Psoas muscle (tissue), 8 donors: ENCODE results near the gene HOXA11. TPM values are rescaled to one million over a fixed set of nuclear protein-coding genes. Genes with fewer than 3 reads are reported as not detected.

Source experiments
- ATAC-seq, 4 donors: fragments of 200-7000 bp; cut with Tn5 transposase; one replicate each; pipeline ENCODE4 v1.9.1; 2020; ENCODE audit warnings: moderate library complexity in 3 of 4, mild to moderate bottlenecking in 2 of 4
- DNase-seq, 2 donors: peaks; one replicate each; pipeline ENCODE4 v3.0.0-alpha.2; 2020
- H3K27ac ChIP-seq: fragments of 200-600 bp; one replicate; pipeline ENCODE4 v1.8.0; 2022
- H3K27me3 ChIP-seq, 3 donors: fragments of 200-600 bp in 1 of 3; one replicate each; pipeline versions ENCODE4 v1.6.1 to v1.8.0; 2013 to 2022; ENCODE audit warnings: low read length in 2 of 3, mild to moderate bottlenecking in 2 of 3, moderate library complexity in 1 of 3; ENCODE audit not compliant: insufficient read depth in 3 of 3
- H3K36me3 ChIP-seq, 2 donors: fragments of 200-600 bp in 1 of 2; one replicate each; pipeline versions ENCODE4 v1.6.1 to v1.8.0; 2013 to 2022; ENCODE audit warnings: low read depth in 1 of 2, mild to moderate bottlenecking in 1 of 2, moderate library complexity in 1 of 2; ENCODE audit not compliant: insufficient read depth in 1 of 2
- H3K4me1 ChIP-seq: fragments of 200-600 bp; one replicate; pipeline ENCODE4 v1.8.0; 2022
- H3K4me3 ChIP-seq: fragments of 200-600 bp; one replicate; pipeline ENCODE4 v1.8.0; 2022; ENCODE audit warnings: mild to moderate bottlenecking
- H3K9me3 ChIP-seq: fragments of 200-600 bp; one replicate; pipeline ENCODE4 v1.8.0; 2022
- WGBS, 3 donors: extraction: QIAGEN DNeasy Blood & Tissue Kit; methylation state at CpG; one replicate each; pipeline versions ENCODE4 v1.1.6 to v1.1.7; 2013; 5-methylcytosine and 5-hydroxymethylcytosine counted together
- intact Hi-C, 2 donors: fragments of 100-400 bp; cut with DNase I; formaldehyde crosslinking; loops; one replicate each; pipeline versions ENCODE4 v1.11.0 to v1.14.2; 2022
- long read RNA-seq, 2 donors: library from polyadenylated mRNA; unstranded; transcript quantifications; one replicate each; pipeline ENCODE4 v2.0.0, GENCODE V29; 2021
- polyA plus RNA-seq, 3 donors: library from polyadenylated mRNA; stranded (reverse); fragments of 200-250 nt; gene quantifications; one replicate each; pipeline ENCODE4 v1.2.3, GENCODE V29; 2013
- total RNA-seq, 4 donors: library from RNA; stranded (reverse); fragmentation: NEBNext Ultra II Directional in 2 of 4; extraction: Animal tissue kit (Norgen Biotek cat#: 25700) in 2 of 4; gene quantifications; one replicate each; pipeline versions ENCODE4 v1.2.1 to v1.2.4, GENCODE V29; 2021 to 2023
- TF ChIP-seq, protein P1 (sequence below): fragments of 200-600 bp; IDR thresholded peaks from one replicate; pipeline ENCODE4 v1.8.0; 2022; ENCODE audit warnings: antibody characterized with exemption
- donor health status: healthy with polysubstance abuse.
- donor health status: DM: no; HTN: no; CAD: no; lungs with moderate emphysema.
- donor health status: Bipolar disorder and iron deficiency.
- donor health status: healthy.
- donor health status: DM: yes; HTN: yes; CAD: no.
- donor health status: DM: no; HTN: no; CAD: no.
- donor health status: DM: no; HTN: no; CAD: no.
- donor health status: DM: yes; HTN: yes; CAD: no.

Gene HOXA11
- total RNA-seq (1 to 10 TPM in 1 of 4 donors, not detected in 3; 1.1 TPM), polyA plus RNA-seq (under 1 TPM; 0.08 to 0.90 (median 0.25) TPM)
- long read RNA-seq, donor 1: 0 reads
- long read RNA-seq, donor 2, partial matches to known transcripts: 0 of 3 reads
- long read RNA-seq, donor 2, other reads (novel, unspliced or antisense): 0 of 3 reads

DNA sequence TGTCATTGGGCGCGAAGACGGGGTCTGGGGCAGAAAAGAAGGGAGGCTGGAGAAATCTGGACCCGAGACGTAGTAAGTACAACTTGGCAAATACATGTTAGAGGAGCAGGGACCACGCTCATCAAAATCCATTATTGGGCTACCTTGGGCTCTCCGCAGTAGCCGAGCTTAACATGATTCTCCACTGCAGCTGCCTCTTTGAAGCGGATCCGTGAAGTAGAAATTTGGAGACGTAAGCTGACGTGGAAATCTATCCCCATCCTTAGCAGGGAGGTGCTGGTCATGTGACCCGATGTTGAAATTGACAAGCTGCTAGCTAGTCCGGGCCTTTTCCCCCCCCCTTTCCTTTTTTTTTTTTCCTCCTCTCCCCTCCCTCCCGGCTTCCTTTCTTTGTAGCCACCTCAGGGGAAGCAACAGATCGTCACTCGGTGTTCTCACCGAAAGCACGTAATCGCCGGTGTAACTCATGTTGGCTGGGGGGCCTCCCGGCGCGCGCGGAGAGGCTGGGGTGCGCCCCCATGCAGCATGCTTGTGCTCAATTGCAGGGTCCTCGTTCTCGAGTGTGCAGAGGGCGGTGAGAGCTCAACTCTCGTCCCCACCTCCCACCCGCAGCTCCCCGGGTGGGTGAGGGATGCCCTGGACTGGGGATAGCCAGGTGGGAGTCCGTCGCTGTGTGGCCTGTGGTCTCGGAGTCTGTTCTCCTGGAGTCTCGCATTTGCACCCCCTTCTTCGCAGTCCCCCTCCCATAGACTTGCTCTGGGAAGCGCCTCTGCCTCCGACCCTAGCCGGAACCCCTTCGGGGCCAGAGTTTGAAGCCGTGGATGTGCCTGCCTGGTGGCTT lies at the start of gene HOXA11:
HOXA11 (minus strand) TSS at position 220 of the 841 bp plus-strand sequence; CDS start at position 132, 88 bp downstream.
- DNase-seq (no peak), ATAC-seq (peak in 3 of 4 donors; percentile 29 to 72 (median 54))
- TF ChIP-seq, protein P1, sequence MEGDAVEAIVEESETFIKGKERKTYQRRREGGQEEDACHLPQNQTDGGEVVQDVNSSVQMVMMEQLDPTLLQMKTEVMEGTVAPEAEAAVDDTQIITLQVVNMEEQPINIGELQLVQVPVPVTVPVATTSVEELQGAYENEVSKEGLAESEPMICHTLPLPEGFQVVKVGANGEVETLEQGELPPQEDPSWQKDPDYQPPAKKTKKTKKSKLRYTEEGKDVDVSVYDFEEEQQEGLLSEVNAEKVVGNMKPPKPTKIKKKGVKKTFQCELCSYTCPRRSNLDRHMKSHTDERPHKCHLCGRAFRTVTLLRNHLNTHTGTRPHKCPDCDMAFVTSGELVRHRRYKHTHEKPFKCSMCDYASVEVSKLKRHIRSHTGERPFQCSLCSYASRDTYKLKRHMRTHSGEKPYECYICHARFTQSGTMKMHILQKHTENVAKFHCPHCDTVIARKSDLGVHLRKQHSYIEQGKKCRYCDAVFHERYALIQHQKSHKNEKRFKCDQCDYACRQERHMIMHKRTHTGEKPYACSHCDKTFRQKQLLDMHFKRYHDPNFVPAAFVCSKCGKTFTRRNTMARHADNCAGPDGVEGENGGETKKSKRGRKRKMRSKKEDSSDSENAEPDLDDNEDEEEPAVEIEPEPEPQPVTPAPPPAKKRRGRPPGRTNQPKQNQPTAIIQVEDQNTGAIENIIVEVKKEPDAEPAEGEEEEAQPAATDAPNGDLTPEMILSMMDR: no peak
- peaks cover 0 to 84% (median 23%) of the 10 kb centered on the region in 3 donors for H3K27me3 ChIP-seq
- no peak within 1 kb of the TSS for H3K27ac ChIP-seq
- intact Hi-C loops: no loop called here
- no peaks in the 10 kb centered on the region for H3K36me3 ChIP-seq
- 30 to 34% (median 32%) methylated on average over 39 to 43 of the region's 43 CpGs for WGBS, 3 donors
- peak within 1 kb of the TSS; percentile 72 for H3K4me3 ChIP-seq
- no peaks in the 10 kb centered on the region for H3K9me3 ChIP-seq
- peaks cover 25% of the 10 kb centered on the region for H3K4me1 ChIP-seq

DNA sequence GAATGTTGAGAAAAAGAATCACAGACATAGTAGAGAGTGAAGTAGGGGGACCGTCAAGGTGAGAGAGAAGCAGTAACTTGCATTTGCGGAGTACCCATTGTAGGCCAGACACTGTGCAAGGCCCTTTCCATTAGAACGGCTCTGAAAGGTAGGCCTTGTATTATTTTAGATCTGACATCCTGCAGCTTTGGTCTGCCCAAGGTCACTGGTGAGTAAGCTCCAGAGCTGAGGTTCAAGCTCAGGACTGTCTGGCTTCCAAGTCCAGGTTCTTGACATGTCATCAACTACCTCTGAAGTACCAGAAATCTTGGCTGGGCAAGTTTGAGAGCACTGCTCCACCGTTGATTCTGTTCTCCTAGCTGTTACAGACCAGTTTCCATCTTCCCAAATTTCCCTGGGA lies 44.4 kb upstream of the HOXA11 start:
- Histone ChIP-seq H3K9me3 (no peaks in the 10 kb centered on the region), H3K4me3 (no peak overlapping the region), H3K27me3 (peaks cover 9 to 38% (median 12%) of the 10 kb centered on the region in 3 donors), H3K36me3 (no peaks in the 10 kb centered on the region), H3K4me1 (peaks cover 3% of the 10 kb centered on the region), H3K27ac (no peak overlapping the region)
- ATAC-seq: no peak
- WGBS, 3 donors: 83 to 86% (median 85%) methylated on average over 4 of the region's 4 CpGs
- intact Hi-C loops: no loop called here
- no peak for DNase-seq
- TF ChIP-seq, protein P1: no peak

DNA sequence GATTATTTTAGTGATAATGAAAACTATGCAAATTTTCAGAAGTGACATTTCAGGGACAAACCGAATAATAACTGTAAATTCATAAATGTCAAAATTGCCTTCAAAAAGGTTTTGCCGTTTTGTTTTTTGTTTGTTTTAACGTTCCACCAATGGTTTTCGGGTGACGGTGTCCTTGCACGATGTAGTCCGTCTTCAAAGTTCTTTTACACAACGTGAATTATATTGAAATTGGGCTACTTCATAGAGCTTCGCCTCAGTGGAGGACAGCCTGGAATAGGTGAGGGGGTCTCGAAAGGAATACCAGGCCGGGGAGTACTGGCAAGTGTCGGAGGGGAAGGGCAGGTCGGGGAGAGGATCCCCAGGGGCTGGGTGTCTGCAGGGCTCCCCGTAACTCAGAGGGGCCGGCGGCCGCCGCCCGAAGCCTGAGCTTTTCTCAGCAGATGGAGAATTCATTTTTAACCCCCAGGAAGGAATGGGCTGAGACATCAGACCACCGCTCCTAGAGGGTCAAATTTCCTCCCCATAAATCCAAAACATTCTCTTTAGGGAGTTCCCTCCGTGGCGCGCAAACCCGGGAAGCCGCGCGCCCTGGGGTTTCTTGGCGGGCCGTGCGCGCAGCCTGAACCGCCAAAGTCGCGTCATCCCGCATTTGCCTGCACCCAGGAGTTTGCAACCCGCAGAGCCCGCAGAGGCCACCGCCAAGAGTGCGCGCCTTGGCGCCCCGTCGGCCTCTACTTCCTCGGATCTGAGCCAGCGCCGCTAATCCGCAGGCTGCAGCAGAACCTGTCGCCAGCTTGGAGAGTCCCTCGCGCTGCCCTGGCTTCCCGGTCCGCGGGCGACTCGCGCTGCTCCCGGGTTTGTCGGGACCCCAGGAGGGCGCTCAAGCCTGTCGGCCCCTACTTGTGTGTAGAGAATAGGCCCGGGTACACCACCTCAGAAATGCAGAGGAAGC lies 40.2 kb upstream of the HOXA11 start:
- peaks cover 15 to 73% (median 17%) of the 10 kb centered on the region in 3 donors for H3K27me3 ChIP-seq

DNA sequence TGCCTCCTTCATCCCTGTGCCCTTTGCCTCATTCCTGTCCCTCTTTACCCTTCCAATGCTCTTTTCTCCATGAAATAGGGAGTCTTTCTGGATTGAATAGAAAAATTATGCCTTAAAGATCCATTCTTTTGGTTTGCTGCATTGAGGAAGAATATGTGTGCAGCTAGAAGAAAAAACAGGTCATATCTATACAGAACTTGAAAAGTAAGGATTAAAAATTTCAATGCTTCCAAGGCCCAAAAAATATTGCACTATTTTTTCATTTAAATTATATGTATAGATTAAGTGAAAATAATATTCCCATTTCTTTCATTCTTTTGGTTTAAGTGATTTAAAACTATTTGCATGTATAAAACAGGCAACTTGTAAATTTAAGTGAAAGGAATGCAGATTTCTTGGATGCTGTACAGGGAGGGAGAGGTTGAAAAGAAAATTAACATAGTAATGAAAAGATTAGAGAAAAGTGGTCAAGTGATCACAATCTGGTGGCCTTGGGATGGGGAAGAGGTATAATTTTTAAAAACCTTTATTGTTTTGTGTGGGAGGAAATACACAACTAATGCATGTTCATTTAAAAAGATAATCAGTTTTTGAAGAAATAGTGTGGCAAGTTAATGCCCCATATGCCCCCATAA lies 39.0 kb upstream of the HOXA11 start:
- Histone ChIP-seq H3K4me3 (no peak overlapping the region), H3K27ac (no peak overlapping the region), H3K36me3 (no peaks in the 10 kb centered on the region), H3K4me1 (peaks cover 3% of the 10 kb centered on the region), H3K27me3 (peaks cover 13 to 84% (median 20%) of the 10 kb centered on the region in 3 donors), H3K9me3 (no peaks in the 10 kb centered on the region)
- TF ChIP-seq, protein P1: no peak
- ATAC-seq (no peak), DNase-seq (no peak)
- intact Hi-C loops: no loop called here

More for the DNA sequence above, 40.2 kb upstream of the HOXA11 start:
- no peaks in the 10 kb centered on the region for H3K9me3 ChIP-seq
- H3K4me3 ChIP-seq: peak overlapping the region; percentile 34
- intact Hi-C loops: no loop called here
- TF ChIP-seq, protein P1: no peak
- 8 to 10% (median 9%) methylated on average over 61 of the region's 61 CpGs for WGBS, 3 donors
- no peak for DNase-seq
- ATAC-seq: peak in 3 of 4 donors; percentile 43 to 65 (median 47)
- peaks cover 3% of the 10 kb centered on the region for H3K4me1 ChIP-seq
- H3K27ac ChIP-seq: no peak overlapping the region
- no peaks in the 10 kb centered on the region for H3K36me3 ChIP-seq
